ENCODE data around the gene PCNX3.

The PCNX3 gene

DNA sequence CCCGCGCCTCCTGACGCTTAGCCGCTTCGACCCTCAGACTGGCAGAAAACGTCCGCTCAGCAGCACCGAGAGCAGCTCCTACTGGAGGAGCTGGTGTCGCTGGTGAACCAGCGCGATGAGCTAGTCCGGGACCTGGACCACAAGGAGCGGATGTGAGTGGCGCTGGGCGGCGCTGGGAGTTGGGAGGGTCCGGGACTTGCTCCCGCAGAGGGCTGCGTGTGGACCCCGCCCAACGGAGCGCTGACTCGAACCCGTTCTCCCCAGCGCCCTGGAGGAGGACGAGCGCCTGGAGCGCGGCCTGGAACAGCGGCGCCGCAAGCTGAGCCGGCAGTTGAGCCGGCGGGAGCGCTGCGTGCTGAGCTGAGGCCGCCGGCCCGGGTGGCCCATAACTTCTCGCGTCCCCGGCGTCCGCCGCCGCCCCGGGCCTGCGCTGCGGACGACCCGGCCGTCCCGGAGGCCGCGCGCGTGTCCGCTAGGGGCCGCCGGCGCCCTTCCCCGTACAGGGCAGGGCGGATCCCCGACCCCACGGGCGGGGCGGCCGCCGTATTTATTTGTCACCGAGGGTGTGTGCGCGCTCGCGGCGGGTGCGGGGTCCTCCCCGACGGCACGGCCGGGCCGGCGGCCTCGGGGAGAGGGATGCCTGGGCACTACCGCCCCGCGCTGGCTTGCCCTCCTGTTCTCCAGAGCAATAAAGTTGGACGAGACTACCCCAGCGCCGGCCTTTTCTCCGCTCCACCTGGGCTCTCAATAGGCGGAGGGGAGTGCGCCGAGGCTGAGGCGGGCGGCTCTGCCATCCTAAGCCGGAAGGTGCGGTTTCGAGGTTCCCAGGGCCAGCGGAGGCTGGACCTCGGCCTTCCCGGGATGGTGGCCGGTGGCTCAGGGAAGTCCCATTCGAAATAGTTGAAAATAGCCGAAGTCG, 23.4 kb upstream of the PCNX3 start:
- TF ChIP-seq, protein P1, sequence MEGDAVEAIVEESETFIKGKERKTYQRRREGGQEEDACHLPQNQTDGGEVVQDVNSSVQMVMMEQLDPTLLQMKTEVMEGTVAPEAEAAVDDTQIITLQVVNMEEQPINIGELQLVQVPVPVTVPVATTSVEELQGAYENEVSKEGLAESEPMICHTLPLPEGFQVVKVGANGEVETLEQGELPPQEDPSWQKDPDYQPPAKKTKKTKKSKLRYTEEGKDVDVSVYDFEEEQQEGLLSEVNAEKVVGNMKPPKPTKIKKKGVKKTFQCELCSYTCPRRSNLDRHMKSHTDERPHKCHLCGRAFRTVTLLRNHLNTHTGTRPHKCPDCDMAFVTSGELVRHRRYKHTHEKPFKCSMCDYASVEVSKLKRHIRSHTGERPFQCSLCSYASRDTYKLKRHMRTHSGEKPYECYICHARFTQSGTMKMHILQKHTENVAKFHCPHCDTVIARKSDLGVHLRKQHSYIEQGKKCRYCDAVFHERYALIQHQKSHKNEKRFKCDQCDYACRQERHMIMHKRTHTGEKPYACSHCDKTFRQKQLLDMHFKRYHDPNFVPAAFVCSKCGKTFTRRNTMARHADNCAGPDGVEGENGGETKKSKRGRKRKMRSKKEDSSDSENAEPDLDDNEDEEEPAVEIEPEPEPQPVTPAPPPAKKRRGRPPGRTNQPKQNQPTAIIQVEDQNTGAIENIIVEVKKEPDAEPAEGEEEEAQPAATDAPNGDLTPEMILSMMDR (IDR thresholded peaks at IDR 0.05; ENCODE audit: low read depth, low read length) = no peak
- no peak for DNase-seq (ENCODE audit: low read depth in 2 of 2)
- H3K4me3 ChIP-seq (replicated peaks in 1 of 2; ENCODE audit: low read depth in 2 of 2, low read length in 2 of 2) = no peak overlapping the region

DNA sequence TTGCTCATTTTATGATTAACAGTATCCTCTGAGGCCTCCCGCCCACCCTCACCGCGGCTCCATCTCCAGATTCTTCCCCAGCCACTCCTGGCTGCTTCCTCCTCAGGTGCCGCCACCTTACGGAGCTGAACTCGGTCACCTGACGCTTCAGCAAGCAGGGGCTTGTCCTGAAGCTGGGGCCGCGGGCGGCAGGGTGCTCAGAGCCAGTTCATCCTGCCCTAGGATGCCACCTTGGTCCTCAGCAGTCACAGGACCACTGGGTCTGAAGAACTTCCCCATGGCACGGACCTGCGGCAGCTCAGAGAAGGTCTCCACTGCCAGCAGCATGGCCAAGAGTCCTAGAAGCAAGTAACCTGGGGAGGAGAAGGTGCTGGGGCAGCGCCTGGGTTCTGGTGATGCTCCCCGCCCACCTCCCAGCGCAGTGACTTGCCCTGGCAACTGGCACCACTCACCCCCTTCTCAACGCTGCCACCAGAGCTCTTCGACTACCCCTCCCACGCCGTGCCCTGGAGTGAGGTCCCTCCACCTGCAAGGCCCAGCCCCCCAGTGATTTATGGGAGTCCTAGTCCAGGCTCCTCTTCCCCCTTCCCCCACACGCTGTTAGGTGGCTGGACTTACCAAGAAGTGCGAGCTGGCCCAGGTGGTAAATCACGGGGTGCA, 22.6 kb upstream of the PCNX3 start:
- TF ChIP-seq, protein P1 (IDR thresholded peaks at IDR 0.05; ENCODE audit: low read depth, low read length) = no peak
- H3K4me3 ChIP-seq (replicated peaks in 1 of 2; ENCODE audit: low read depth in 2 of 2, low read length in 2 of 2) = no peak overlapping the region
- DNase-seq (ENCODE audit: low read depth in 2 of 2) = no peak

DNA sequence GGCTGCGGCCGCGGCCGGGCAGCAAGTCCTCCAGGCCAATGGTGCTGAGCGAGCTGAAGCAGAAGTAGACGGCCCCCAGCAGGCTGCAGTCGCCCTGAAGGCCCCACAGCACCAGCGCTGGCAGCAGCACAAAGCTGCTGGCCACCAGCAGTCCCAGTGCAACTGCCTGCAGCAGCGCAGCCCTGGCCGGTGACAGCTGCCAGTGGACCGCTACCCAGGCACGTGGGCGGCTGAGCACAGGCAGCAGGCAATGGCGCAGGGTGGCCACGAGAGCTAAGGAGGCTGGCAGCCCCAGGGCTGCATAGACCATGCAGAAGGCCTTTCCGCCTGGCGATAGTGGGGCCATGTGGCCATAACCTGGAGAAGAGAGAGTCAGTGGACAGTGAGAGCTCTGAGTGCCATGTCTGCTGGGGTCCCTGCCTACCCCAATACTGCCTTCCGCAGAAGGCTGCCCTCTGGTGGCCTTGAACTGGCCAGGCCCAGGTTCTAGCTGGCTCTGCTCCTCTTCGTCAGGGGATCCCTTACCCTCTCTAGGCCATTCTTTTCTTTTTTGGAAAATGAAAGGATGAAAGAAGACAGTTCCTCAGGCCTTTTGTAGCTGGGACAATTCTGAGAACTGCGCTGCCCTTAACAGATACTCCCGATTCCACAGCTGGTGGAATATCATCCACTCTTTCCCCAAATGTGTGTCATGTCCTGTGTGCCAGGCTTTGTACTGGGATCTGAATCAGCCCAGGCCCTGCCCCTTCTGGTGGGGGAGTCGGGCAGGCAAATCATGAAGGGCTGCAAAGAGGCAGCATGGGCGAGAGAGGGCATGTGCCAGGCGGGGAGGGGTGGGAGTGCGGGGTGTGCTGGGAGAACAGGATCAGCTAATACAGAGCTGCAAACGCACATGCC, 21.8 kb upstream of the PCNX3 start:
- peak; percentile 39 to 48 for DNase-seq (ENCODE audit: low read depth in 2 of 2)
- TF ChIP-seq, protein P1 (IDR thresholded peaks at IDR 0.05; ENCODE audit: low read depth, low read length) = peak; percentile 80
- no peak overlapping the region for H3K4me3 ChIP-seq (replicated peaks in 1 of 2; ENCODE audit: low read depth in 2 of 2, low read length in 2 of 2)

DNA sequence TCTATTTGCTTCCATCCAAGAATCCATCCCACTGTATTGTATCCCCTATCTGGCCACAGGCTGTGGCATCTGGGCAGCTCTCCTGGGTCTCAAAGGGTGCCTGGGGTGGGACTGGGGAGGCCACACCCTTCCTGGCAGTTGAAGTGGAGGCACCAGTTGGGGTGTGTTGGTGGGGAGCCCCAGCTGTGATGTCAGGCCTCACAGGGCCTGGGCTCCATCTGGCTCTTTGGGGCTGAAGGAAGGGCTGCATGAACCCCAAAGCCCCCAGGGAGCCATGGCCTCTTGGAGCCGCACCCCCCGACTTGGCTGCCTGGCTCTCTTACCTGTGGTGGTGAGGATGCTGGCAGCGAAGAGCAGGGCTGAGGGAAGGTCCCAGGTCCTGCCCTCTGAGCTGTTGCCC, 20.4 kb upstream of the PCNX3 start:
- no peak overlapping the region for H3K4me3 ChIP-seq (replicated peaks in 1 of 2; ENCODE audit: low read depth in 2 of 2, low read length in 2 of 2)
- TF ChIP-seq, protein P1 (IDR thresholded peaks at IDR 0.05; ENCODE audit: low read depth, low read length) = no peak
- no peak for DNase-seq (ENCODE audit: low read depth in 2 of 2)

DNA sequence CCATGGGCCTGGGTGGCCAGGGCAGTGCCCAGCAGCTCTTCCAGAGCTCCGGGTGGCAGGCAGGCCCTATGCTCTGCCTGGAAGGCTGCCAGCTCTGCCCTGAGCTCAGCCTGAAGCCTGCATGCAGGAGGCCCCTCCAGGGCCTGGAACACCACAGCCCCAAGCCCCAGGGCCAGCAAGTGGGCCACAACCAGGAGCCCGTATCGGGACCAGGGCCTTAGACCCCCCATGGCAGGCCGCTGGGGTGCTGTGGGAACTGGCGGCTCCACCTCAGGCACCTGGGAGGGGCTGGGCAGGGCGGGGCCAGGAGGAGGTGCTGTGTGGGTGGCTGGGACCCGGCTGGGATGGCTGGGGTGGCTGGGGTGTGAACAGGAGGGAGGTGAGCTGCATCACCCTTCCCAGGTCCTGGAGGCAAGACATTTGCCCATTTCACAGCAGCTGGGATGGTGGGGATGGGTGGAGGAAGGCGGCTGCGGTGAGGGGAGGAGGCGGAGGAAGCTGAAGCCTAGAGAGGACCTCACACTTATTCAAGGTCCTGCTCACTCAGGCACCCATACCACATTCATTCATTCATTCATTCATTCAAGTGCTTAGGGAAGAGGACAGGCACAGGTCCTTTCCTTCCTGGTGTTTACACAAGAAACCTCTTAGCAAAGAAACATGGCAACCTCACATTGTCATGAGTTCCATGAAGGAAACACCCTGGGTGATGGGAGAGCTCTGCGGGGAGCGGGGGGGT, 19.9 kb upstream of the PCNX3 start, which contains the start of gene KCNK7:
KCNK7 (minus strand) TSS at position 258 of the 739 bp plus-strand sequence; CDS start at position 230, 28 bp downstream.
- no peak within 1 kb of the TSS for H3K4me3 ChIP-seq (replicated peaks in 1 of 2; ENCODE audit: low read depth in 2 of 2, low read length in 2 of 2)
- TF ChIP-seq, protein P1 (IDR thresholded peaks at IDR 0.05; ENCODE audit: low read depth, low read length) = no peak
- DNase-seq (ENCODE audit: low read depth in 2 of 2) = peak in 1 of 2 donors; percentile 47

DNA sequence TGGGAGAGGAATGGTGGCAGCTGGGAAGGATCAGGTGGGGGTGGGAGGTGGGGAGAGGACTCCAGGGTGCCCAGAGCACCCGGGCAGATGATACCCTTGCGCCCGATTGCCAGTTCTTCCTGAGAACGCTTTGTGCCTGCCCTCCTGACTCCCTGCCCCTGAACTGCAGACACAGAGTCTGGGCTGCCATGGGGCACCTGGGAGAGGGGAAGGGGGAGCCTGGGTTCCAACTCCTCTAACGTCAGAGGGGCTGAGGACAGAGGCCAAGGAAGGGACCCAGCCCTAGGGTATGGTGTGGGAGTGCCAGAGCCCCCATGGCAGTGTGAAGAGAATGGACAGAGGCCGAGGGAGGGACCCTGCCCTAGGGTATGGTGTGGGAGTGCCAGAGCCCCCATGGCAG, 19.1 kb upstream of the PCNX3 start:
- DNase-seq (ENCODE audit: low read depth in 2 of 2) = no peak
- TF ChIP-seq, protein P1 (IDR thresholded peaks at IDR 0.05; ENCODE audit: low read depth, low read length) = no peak
- no peak overlapping the region for H3K4me3 ChIP-seq (replicated peaks in 1 of 2; ENCODE audit: low read depth in 2 of 2, low read length in 2 of 2)
